SK-N-MC (cell line): ENCODE measurements around the gene FRAT1.
"Not testable (repeated sequence)": the region's sequence is repeated elsewhere in the genome, so short reads cannot be mapped to it uniquely, and the experiment has no call there.

Experiments
- DNase-seq: peaks from one replicate; pipeline ENCODE4 v3.0.0-alpha.2; 2011; ENCODE audit warnings: low read depth, low spot score
- H3K27ac ChIP-seq: fragments of 200-600 bp; sonication (generic); 2 replicates; pipeline ENCODE4 v1.5.1; 2016; ENCODE audit warnings: mixed run types
- H3K36me3 ChIP-seq: fragments of 200-600 bp; sonication (generic); 2 replicates; pipeline ENCODE4 v1.6.1; 2017; ENCODE audit warnings: antibody characterized with exemption, low read length, mixed read lengths; ENCODE audit not compliant: insufficient read depth
- H3K4me3 ChIP-seq: fragments of 200-600 bp; sonication (generic); 2 replicates; pipeline ENCODE4 v1.5.1; 2016
- H3K9ac ChIP-seq: fragments of 200-600 bp; sonication (generic); 2 replicates; pipeline ENCODE4 v1.8.0; 2017; ENCODE audit warnings: mixed run types, mixed read lengths; ENCODE audit not compliant: insufficient read length
- H3K9me3 ChIP-seq: fragments of 200-600 bp; sonication (generic); 2 replicates; pipeline ENCODE4 v1.6.1; 2017; ENCODE audit warnings: low read depth, mild to moderate bottlenecking, antibody characterized with exemption, low read length, moderate library complexity, mixed read lengths
- EZH2 ChIP-seq: fragments of 200-600 bp; sonication (generic); IDR thresholded peaks from one replicate; pipeline ENCODE4 v1.6.1; 2017; ENCODE audit warnings: antibody characterized with exemption
- FOXP2 ChIP-seq: optimal IDR thresholded peaks from 2 replicates; pipeline ENCODE3; 2011; ENCODE audit warnings: mild to moderate bottlenecking, moderate library complexity; ENCODE audit not compliant: insufficient read depth; ENCODE audit errors: extremely low read length, control extremely low read depth
- POLR2AphosphoS5 ChIP-seq: IDR thresholded peaks from 2 replicates; pipeline ENCODE4 v1.6.1; 2012; ENCODE audit warnings: mild to moderate bottlenecking, low read depth, low read length, borderline replicate concordance

FRAT1 gene

GRCh38 chr10:97318772-97319651 is at the start of gene FRAT1:
Gene FRAT1, plus strand, starts transcription at chr10:97319271. Its CDS starts 183 bp downstream, at chr10:97319454.
- Histone ChIP-seq H3K9ac (peak within 1 kb of the TSS; percentile 94), H3K9me3 (no peaks in the 10 kb centered on the region), H3K27ac (peak within 1 kb of the TSS; percentile 80; the same call in 1 of the 2 replicates), H3K36me3 (no peaks in the 10 kb centered on the region), H3K4me3 (peak within 1 kb of the TSS; percentile 81)
- TF ChIP-seq EZH2 (no peak), FOXP2 (no peak), POLR2AphosphoS5 (no peak; the same call in 1 of the 2 replicates)
- DNase-seq, result peak; percentile 42

GRCh38 chr10:97270523-97271154 is 48.4 kb upstream of the FRAT1 start:
- no peak for DNase-seq
- Histone ChIP-seq H3K36me3 (no peaks in the 10 kb centered on the region), H3K9me3 (no peaks in the 10 kb centered on the region), H3K27ac (no peak overlapping the region), H3K9ac (no peak overlapping the region), H3K4me3 (no peak overlapping the region)
- no peak for TF ChIP-seq FOXP2
- TF ChIP-seq POLR2AphosphoS5, result no peak
- no peak for TF ChIP-seq EZH2

GRCh38 chr10:97273700-97274099 is 45.4 kb upstream of the FRAT1 start:
- H3K36me3 ChIP-seq, result no peaks in the 10 kb centered on the region
- no peak overlapping the region for H3K4me3 ChIP-seq
- H3K9ac ChIP-seq, result no peak overlapping the region
- H3K9me3 ChIP-seq, result no peaks in the 10 kb centered on the region
- TF ChIP-seq POLR2AphosphoS5, result no peak
- no peak for TF ChIP-seq FOXP2
- H3K27ac ChIP-seq, result no peak overlapping the region
- no peak for DNase-seq

GRCh38 chr10:97274828-97275227 is 44.2 kb upstream of the FRAT1 start:
- H3K36me3 ChIP-seq, result no peaks in the 10 kb centered on the region
- H3K27ac ChIP-seq, result no peak overlapping the region
- H3K9me3 ChIP-seq, result no peaks in the 10 kb centered on the region
- DNase-seq, result no peak
- H3K9ac ChIP-seq, result no peak overlapping the region
- no peak for TF ChIP-seq POLR2AphosphoS5
- no peak for TF ChIP-seq EZH2
- TF ChIP-seq FOXP2, result no peak
- no peak overlapping the region for H3K4me3 ChIP-seq

GRCh38 chr10:97277551-97277950 is 41.5 kb upstream of the FRAT1 start:
- no peak for DNase-seq
- Histone ChIP-seq H3K4me3 (no peak overlapping the region), H3K9me3 (no peaks in the 10 kb centered on the region), H3K27ac (no peak overlapping the region), H3K36me3 (no peaks in the 10 kb centered on the region), H3K9ac (no peak overlapping the region)
- no peak for TF ChIP-seq EZH2

- no peaks in the 10 kb centered on the region for H3K36me3 ChIP-seq
- peak; percentile 80 for DNase-seq
- no peaks in the 10 kb centered on the region for H3K9me3 ChIP-seq
- no peak overlapping the region for H3K4me3 ChIP-seq
- TF ChIP-seq FOXP2 (no peak), EZH2 (no peak), POLR2AphosphoS5 (no peak)
- peak overlapping the region; percentile 87 for H3K27ac ChIP-seq
- no peak overlapping the region for H3K9ac ChIP-seq
Observed at GRCh38 chr10:97278491-97278989, 40.5 kb upstream of the FRAT1 start.

- Histone ChIP-seq H3K9me3 (no peaks in the 10 kb centered on the region), H3K4me3 (no peak overlapping the region), H3K27ac (peak overlapping the region; percentile 87), H3K36me3 (no peaks in the 10 kb centered on the region), H3K9ac (no peak overlapping the region)
- DNase-seq, result no peak
- TF ChIP-seq FOXP2, result no peak
- no peak for TF ChIP-seq EZH2
- no peak for TF ChIP-seq POLR2AphosphoS5
Observed at GRCh38 chr10:97279121-97279815, 39.8 kb upstream of the FRAT1 start.

- no peaks in the 10 kb centered on the region for H3K36me3 ChIP-seq
- H3K4me3 ChIP-seq, result no peak overlapping the region
- no peak overlapping the region for H3K27ac ChIP-seq
- no peak overlapping the region for H3K9ac ChIP-seq
- H3K9me3 ChIP-seq, result no peaks in the 10 kb centered on the region
- TF ChIP-seq EZH2, result no peak
- no peak for TF ChIP-seq POLR2AphosphoS5
- TF ChIP-seq FOXP2, result no peak
- no peak for DNase-seq
Observed at GRCh38 chr10:97280783-97281182, 38.3 kb upstream of the FRAT1 start.

GRCh38 chr10:97290076-97290475 is 29.0 kb upstream of the FRAT1 start:
- H3K36me3 ChIP-seq, H3K9me3 ChIP-seq, DNase-seq, H3K9ac ChIP-seq, H3K27ac ChIP-seq, H3K4me3 ChIP-seq: not testable (repeated sequence)

GRCh38 chr10:97290576-97291356 is 28.3 kb upstream of the FRAT1 start:
- H3K9me3 ChIP-seq, H3K36me3 ChIP-seq, H3K9ac ChIP-seq, H3K27ac ChIP-seq, DNase-seq: not testable (repeated sequence)
- 0 out of 2 replicates have a peak overlapping the region, but pooled peaks have one; percentile 90 for H3K4me3 ChIP-seq
